ENCODE results near the gene NR1H3.

NR1H3 gene

GRCh38 chr11:47267876-47268275 is 10.1 kb downstream of the NR1H3 start:
- H3K27me3 ChIP-seq (ENCODE audit: insufficient read depth, poor library complexity, severe bottlenecking) = no peaks in the 10 kb centered on the region
- H3K4me3 ChIP-seq (replicated peaks; ENCODE audit: insufficient read depth, low read length) = no peak overlapping the region
- no peak for DNase-seq (ENCODE audit: low read depth in 1 of 2, low spot score in 1 of 2)
- peak overlapping the region; percentile 97 for H3K27ac ChIP-seq (replicated peaks)
- TF ChIP-seq GABPA (IDR thresholded peaks at IDR 0.05; ENCODE audit: low read depth) = no peak
- TF ChIP-seq SPI1 (IDR thresholded peaks at IDR 0.05; ENCODE audit: borderline replicate concordance, low read depth) = no peak
- TF ChIP-seq POLR2AphosphoS5 (IDR thresholded peaks at IDR 0.05; ENCODE audit: low read depth) = no peak
- no peak for TF ChIP-seq CTCF (IDR thresholded peaks at IDR 0.05; ENCODE audit: insufficient read depth, low read length)
- TF ChIP-seq REST (IDR thresholded peaks at IDR 0.05; ENCODE audit: insufficient replicate concordance, low read depth) = no peak

DNA sequence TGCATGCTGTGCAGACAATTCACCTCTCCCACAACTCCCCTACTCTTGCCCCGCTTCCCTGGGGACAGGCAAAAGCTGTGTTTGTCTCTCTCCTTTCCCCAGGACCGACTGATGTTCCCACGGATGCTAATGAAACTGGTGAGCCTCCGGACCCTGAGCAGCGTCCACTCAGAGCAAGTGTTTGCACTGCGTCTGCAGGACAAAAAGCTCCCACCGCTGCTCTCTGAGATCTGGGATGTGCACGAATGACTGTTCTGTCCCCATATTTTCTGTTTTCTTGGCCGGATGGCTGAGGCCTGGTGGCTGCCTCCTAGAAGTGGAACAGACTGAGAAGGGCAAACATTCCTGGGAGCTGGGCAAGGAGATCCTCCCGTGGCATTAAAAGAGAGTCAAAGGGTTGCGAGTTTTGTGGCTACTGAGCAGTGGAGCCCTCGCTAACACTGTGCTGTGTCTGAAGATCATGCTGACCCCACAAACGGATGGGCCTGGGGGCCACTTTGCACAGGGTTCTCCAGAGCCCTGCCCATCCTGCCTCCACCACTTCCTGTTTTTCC is 10.7 kb downstream of the NR1H3 start:
- TF ChIP-seq CTCF (IDR thresholded peaks at IDR 0.05; ENCODE audit: insufficient read depth, low read length) (no peak), REST (IDR thresholded peaks at IDR 0.05; ENCODE audit: insufficient replicate concordance, low read depth) (no peak), POLR2AphosphoS5 (IDR thresholded peaks at IDR 0.05; ENCODE audit: low read depth) (no peak), SPI1 (IDR thresholded peaks at IDR 0.05; ENCODE audit: borderline replicate concordance, low read depth) (no peak; the same call in 1 of the 2 replicates), GABPA (IDR thresholded peaks at IDR 0.05; ENCODE audit: low read depth) (no peak)
- Histone ChIP-seq H3K27ac (replicated peaks) (peak overlapping the region; percentile 97), H3K4me3 (replicated peaks; ENCODE audit: insufficient read depth, low read length) (no peak overlapping the region), H3K27me3 (ENCODE audit: insufficient read depth, poor library complexity, severe bottlenecking) (no peaks in the 10 kb centered on the region)
- DNase-seq (ENCODE audit: low read depth in 1 of 2, low spot score in 1 of 2) = no peak

DNA sequence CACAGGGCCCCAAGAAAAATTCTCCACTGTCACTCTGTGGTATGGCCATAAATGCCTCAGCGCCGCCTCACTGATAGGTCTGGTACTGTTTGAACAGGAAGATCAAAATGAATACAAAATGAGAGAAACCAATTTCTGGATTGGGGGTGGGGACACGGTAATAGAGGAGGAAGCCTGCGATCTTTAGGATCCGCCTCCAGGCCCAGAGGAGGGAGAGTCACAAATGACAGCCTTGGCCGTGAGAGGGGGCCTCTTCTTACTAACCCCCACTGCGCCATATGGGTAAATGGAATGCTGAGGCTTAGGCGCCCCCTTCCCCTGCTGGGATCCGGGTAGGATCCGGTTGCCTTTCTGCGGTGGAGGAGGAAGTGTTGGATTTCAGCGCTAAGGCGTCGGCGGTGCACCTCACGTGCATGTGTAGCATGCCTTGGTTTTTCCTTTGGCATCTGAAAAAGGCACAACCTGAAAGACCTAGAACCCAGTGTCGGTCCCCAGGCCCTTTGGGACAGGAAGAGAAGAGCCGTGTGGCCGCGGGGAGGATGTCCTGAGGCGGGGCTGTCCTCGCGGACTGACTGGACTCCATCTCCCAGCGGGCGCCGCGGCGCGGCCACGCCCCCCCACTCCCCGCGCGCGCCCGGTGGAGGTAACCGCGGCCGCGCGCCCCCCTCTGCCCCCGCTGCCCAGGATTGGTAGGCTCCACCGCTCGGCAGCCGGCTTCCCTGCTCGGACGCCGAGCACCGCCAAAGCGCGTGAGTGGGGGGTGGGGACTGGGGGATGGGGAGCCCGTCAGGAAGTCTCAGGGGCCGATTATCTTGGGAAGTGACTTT is 11.4 kb downstream of the NR1H3 start:
- Histone ChIP-seq H3K27ac (replicated peaks) (peak overlapping the region; percentile 97), H3K4me3 (replicated peaks; ENCODE audit: insufficient read depth, low read length) (peak overlapping the region; percentile 87), H3K27me3 (ENCODE audit: insufficient read depth, poor library complexity, severe bottlenecking) (no peaks in the 10 kb centered on the region)
- no peak for TF ChIP-seq CTCF (IDR thresholded peaks at IDR 0.05; ENCODE audit: insufficient read depth, low read length)
- TF ChIP-seq GABPA (IDR thresholded peaks at IDR 0.05; ENCODE audit: low read depth) = peak; percentile 46
- peak; percentile 99 for TF ChIP-seq SPI1 (IDR thresholded peaks at IDR 0.05; ENCODE audit: borderline replicate concordance, low read depth)
- peak; percentile 83 for TF ChIP-seq POLR2AphosphoS5 (IDR thresholded peaks at IDR 0.05; ENCODE audit: low read depth)
- TF ChIP-seq REST (IDR thresholded peaks at IDR 0.05; ENCODE audit: insufficient replicate concordance, low read depth) = peak; percentile 49
- DNase-seq (ENCODE audit: low read depth in 1 of 2, low spot score in 1 of 2) = peak; percentile 96 to 97

Data from HL-60 (cell line).